KMS-11 (cell line): ENCODE results near the gene KCNT1.

ENCODE experiments used
- H2AFZ ChIP-seq: fragments of 200-600 bp; sonication (generic); 2 replicates; pipeline ENCODE4 v1.6.1; 2016; ENCODE audit warnings: antibody characterized with exemption, mixed run types, low read depth
- H3K27ac ChIP-seq: fragments of 200-600 bp; sonication (generic); 2 replicates; pipeline ENCODE4 v1.6.1; 2016; ENCODE audit warnings: mild to moderate bottlenecking, mixed run types
- H3K27me3 ChIP-seq: fragments of 200-600 bp; sonication (generic); 2 replicates; pipeline ENCODE4 v1.6.1; 2017; ENCODE audit warnings: mild to moderate bottlenecking, low read depth, mixed run types, moderate library complexity; ENCODE audit not compliant: insufficient read depth
- H3K36me3 ChIP-seq: fragments of 200-600 bp; sonication (generic); 2 replicates; pipeline ENCODE4 v1.6.1; 2017; ENCODE audit warnings: mild to moderate bottlenecking, mixed run types; ENCODE audit not compliant: insufficient read depth
- H3K4me1 ChIP-seq: fragments of 200-600 bp; sonication (generic); 2 replicates; pipeline ENCODE4 v1.6.1; 2016; ENCODE audit warnings: mild to moderate bottlenecking, low read depth, mixed run types; ENCODE audit not compliant: poor library complexity, severe bottlenecking
- H3K4me2 ChIP-seq: fragments of 200-600 bp; sonication (generic); 2 replicates; pipeline ENCODE4 v1.7.0; 2016; ENCODE audit warnings: mild to moderate bottlenecking, mixed run types
- H3K4me3 ChIP-seq: fragments of 200-600 bp; sonication (generic); IDR thresholded peaks from 2 replicates; pipeline ENCODE4 v1.6.1; 2017; ENCODE audit warnings: low read depth, low read length, mixed read lengths; ENCODE audit not compliant: insufficient read depth
- H3K79me2 ChIP-seq: fragments of 200-600 bp; sonication (generic); 2 replicates; pipeline ENCODE4 v1.6.1; 2016; ENCODE audit warnings: low read depth, mixed run types; ENCODE audit not compliant: insufficient read depth
- H3K9ac ChIP-seq: fragments of 200-600 bp; sonication (generic); 2 replicates; pipeline ENCODE4 v1.6.1; 2016; ENCODE audit warnings: mild to moderate bottlenecking, mixed run types
- H4K20me1 ChIP-seq: fragments of 200-600 bp; sonication (generic); 2 replicates; pipeline ENCODE4 v1.6.1; 2016; ENCODE audit warnings: mild to moderate bottlenecking, mixed run types; ENCODE audit not compliant: insufficient read depth
- TF ChIP-seq, protein P1 (sequence below): fragments of 200-600 bp; sonication (generic); conservative IDR thresholded peaks from 2 replicates; pipeline ENCODE4 v1.6.1; 2017; ENCODE audit warnings: low read depth, mild to moderate bottlenecking, antibody characterized with exemption, low read length, moderate library complexity, mixed read lengths

The KCNT1 gene

GRCh38 chr9:135764731-135765130 lies 62.7 kb downstream of the KCNT1 start:
- no peaks in the 10 kb centered on the region for H3K79me2 ChIP-seq
- H3K4me1 ChIP-seq: no peaks in the 10 kb centered on the region
- no peak overlapping the region for H3K4me3 ChIP-seq
- H3K4me2 ChIP-seq: no peak overlapping the region
- H3K9ac ChIP-seq: no peak overlapping the region
- H2AFZ ChIP-seq: no peak overlapping the region
- H3K27ac ChIP-seq: no peak overlapping the region
- TF ChIP-seq, protein P1, sequence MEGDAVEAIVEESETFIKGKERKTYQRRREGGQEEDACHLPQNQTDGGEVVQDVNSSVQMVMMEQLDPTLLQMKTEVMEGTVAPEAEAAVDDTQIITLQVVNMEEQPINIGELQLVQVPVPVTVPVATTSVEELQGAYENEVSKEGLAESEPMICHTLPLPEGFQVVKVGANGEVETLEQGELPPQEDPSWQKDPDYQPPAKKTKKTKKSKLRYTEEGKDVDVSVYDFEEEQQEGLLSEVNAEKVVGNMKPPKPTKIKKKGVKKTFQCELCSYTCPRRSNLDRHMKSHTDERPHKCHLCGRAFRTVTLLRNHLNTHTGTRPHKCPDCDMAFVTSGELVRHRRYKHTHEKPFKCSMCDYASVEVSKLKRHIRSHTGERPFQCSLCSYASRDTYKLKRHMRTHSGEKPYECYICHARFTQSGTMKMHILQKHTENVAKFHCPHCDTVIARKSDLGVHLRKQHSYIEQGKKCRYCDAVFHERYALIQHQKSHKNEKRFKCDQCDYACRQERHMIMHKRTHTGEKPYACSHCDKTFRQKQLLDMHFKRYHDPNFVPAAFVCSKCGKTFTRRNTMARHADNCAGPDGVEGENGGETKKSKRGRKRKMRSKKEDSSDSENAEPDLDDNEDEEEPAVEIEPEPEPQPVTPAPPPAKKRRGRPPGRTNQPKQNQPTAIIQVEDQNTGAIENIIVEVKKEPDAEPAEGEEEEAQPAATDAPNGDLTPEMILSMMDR: no peak
- no peaks in the 10 kb centered on the region for H3K36me3 ChIP-seq
- H4K20me1 ChIP-seq: no peaks in the 10 kb centered on the region
- peaks cover 59% of the 10 kb centered on the region for H3K27me3 ChIP-seq

DNA sequence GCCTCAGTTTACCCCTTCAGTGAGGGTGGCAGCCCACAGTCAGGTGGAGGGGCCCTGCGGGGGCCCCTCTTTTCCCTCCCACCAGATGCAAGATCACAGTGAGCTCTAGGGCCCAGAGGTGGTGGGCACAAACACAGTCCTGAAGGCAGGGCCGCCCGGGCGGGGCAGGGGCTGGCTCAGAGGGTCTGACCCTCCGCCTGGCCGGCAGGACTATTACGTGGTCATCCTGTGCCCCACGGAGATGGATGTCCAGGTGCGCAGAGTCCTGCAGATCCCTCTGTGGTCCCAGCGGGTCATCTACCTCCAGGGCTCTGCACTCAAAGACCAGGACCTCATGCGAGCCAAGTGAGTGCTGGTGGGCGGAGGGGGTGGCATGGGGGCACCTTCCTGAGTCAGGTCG lies 63.4 kb downstream of the KCNT1 start:
- Histone ChIP-seq H2AFZ (no peak overlapping the region), H4K20me1 (no peaks in the 10 kb centered on the region), H3K27ac (no peak overlapping the region), H3K4me2 (no peak overlapping the region), H3K4me3 (no peak overlapping the region), H3K27me3 (peaks cover 62% of the 10 kb centered on the region), H3K36me3 (no peaks in the 10 kb centered on the region), H3K79me2 (no peaks in the 10 kb centered on the region), H3K9ac (no peak overlapping the region), H3K4me1 (no peaks in the 10 kb centered on the region)
- TF ChIP-seq, protein P1: no peak

- H3K36me3 ChIP-seq: no peaks in the 10 kb centered on the region
- H3K79me2 ChIP-seq: no peaks in the 10 kb centered on the region
- H3K4me3 ChIP-seq: no peak overlapping the region
- no peaks in the 10 kb centered on the region for H4K20me1 ChIP-seq
- H3K27ac ChIP-seq: no peak overlapping the region
- H3K4me2 ChIP-seq: no peak overlapping the region
- TF ChIP-seq, protein P1: no peak
- no peak overlapping the region for H2AFZ ChIP-seq
- H3K27me3 ChIP-seq: peaks cover 62% of the 10 kb centered on the region
- no peak overlapping the region for H3K9ac ChIP-seq
- H3K4me1 ChIP-seq: no peaks in the 10 kb centered on the region
Measured at GRCh38 chr9:135766251-135766650, 64.3 kb downstream of the KCNT1 start.

- H3K4me2 ChIP-seq: no peak overlapping the region
- no peaks in the 10 kb centered on the region for H4K20me1 ChIP-seq
- no peaks in the 10 kb centered on the region for H3K4me1 ChIP-seq
- no peak overlapping the region for H3K27ac ChIP-seq
- no peak overlapping the region for H3K4me3 ChIP-seq
- TF ChIP-seq, protein P1: no peak
- H3K79me2 ChIP-seq: no peaks in the 10 kb centered on the region
- peaks cover 62% of the 10 kb centered on the region for H3K27me3 ChIP-seq
- no peak overlapping the region for H3K9ac ChIP-seq
- H2AFZ ChIP-seq: no peak overlapping the region
- H3K36me3 ChIP-seq: no peaks in the 10 kb centered on the region
Measured at GRCh38 chr9:135766707-135767106, 64.7 kb downstream of the KCNT1 start.
